Gastroesophageal sphincter (tissue), 3 donors: ENCODE measurements around the gene EPHB1.
"Not testable (repeated sequence)": the region's sequence is repeated elsewhere in the genome, so short reads cannot be mapped to it uniquely, and the experiment has no call there.

Experiments used
- POLR2A ChIP-seq, 2 donors: fragments of 450-650 bp; IDR thresholded peaks; one replicate each; pipeline ENCODE4 v1.6.1; 2017; ENCODE audit warnings: antibody characterized with exemption in 2 of 2, mild to moderate bottlenecking in 2 of 2, moderate library complexity in 1 of 2
- POLR2AphosphoS5 ChIP-seq: sonication (generic); formaldehyde crosslinking; IDR thresholded peaks from one replicate; pipeline ENCODE4 v1.6.1; 2017; ENCODE audit warnings: antibody characterized with exemption
- TF ChIP-seq, protein P1 (sequence below), 4 experiments: fragments of 200-600 bp in 2 of 4; fragments of 450-650 bp in 2 of 4; sonication (generic) in 1 of 4; IDR thresholded peaks; one replicate each; pipeline ENCODE4 v1.5.1; 2017 to 2019; ENCODE audit warnings: antibody characterized with exemption in 4 of 4, mild to moderate bottlenecking in 2 of 4, moderate library complexity in 2 of 4

DNA sequence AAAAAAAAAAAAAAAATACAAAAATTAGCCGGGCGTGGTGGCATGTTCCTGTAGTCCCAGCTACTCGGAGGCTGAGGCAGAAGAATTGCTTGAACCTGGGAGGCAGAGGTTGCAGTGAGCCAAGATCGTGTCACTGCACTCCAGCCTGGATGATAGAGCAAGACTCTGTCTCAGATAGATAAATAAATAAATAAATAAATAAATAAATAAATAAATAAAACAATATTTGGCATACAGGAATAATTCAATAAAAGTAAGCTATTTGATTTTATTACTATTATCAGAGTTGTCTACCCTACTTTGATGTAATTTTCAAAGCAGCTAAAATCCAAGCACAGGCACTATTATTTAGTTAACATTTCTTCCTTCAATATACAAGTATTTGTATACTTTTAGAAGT is 319.5 kb downstream of the EPHB1 start:
- TF ChIP-seq, protein P1, sequence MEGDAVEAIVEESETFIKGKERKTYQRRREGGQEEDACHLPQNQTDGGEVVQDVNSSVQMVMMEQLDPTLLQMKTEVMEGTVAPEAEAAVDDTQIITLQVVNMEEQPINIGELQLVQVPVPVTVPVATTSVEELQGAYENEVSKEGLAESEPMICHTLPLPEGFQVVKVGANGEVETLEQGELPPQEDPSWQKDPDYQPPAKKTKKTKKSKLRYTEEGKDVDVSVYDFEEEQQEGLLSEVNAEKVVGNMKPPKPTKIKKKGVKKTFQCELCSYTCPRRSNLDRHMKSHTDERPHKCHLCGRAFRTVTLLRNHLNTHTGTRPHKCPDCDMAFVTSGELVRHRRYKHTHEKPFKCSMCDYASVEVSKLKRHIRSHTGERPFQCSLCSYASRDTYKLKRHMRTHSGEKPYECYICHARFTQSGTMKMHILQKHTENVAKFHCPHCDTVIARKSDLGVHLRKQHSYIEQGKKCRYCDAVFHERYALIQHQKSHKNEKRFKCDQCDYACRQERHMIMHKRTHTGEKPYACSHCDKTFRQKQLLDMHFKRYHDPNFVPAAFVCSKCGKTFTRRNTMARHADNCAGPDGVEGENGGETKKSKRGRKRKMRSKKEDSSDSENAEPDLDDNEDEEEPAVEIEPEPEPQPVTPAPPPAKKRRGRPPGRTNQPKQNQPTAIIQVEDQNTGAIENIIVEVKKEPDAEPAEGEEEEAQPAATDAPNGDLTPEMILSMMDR (IDR thresholded peaks at IDR 0.05): not testable (repeated sequence)
- TF ChIP-seq POLR2A (IDR thresholded peaks at IDR 0.05); POLR2AphosphoS5: not testable (repeated sequence)
